Stimulated activated CD8-positive, alpha-beta memory T cell treated with anti-CD3 and anti-CD28 coated beads, Interleukin-4, amount 100 ng/mL, for 48 hours (primary cell): ENCODE data around the gene SLC24A5.

ENCODE experiments used
- DNase-seq: peaks from one replicate; pipeline ENCODE4 v3.0.0-alpha.2; 2020

SLC24A5 gene

DNA sequence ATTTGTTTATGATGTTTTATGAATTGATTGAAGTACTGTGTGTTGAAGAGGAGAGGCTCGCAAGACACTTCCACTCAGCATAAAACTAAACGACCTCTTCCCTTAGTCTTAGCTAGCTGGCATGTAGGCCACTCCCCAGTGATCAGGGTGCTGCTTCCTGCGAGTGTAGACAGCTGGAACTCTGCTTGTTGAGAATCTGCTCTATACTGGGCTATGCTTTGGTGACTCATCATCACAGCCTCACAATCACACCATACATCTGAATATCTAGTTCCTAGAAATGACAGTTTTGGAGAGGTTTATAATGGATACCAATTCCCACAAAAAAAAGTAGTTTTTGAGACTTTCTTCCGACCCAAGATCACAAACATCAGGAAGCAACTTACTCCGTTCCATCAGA is 1.5 kb upstream of the SLC24A5 start:
- DNase-seq = no peak

DNA sequence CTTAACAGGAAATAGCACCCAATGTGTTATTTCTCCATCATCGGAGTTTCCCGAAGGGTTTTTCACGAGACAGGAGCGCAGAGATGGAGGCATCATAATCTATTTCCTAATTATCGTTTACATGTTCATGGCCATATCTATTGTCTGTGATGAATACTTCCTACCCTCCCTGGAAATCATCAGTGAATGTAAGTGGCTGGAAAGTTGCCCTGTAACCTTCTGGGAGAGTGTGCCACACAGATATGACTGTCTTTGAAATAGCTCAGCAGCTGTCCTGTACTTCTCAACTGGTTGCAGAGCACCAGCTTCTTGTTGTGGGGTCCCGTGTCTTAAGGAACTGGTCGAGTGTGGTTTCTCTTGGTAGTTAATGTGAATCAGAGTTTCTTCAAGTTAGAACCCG is 1.1 kb downstream of the SLC24A5 start:
- DNase-seq = no peak

DNA sequence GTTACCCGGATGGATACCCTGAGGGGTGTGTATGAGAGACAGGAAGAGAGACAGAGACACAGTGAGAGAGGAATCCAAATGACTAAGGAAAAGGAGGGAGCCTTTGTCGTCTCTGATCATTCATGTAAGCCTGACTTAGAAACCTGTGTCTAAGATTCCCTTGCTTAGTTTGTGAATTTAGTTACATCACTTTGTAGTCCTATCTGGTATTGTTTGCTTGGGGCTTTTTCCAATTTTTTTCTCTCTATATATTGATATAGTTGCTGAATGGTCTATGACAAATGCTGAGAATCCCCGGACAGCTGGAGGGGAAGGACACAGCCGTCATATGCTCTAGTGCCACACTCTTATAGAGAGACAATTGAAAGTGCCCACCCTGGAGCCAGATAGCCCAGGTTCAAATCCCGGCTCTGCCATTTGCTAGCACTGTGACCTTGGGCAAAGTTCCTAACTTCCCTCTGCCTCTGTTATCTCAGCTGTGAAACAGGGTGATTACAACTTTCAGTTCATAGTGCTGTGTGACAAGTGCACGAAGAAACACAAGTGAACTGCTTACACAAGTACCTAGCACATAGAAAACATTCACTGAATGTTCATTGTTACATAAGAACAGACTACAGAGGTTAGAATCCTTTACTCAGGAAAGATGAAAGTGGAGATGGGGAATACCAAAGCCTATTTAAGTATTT is 6.0 kb downstream of the SLC24A5 start:
- no peak for DNase-seq

DNA sequence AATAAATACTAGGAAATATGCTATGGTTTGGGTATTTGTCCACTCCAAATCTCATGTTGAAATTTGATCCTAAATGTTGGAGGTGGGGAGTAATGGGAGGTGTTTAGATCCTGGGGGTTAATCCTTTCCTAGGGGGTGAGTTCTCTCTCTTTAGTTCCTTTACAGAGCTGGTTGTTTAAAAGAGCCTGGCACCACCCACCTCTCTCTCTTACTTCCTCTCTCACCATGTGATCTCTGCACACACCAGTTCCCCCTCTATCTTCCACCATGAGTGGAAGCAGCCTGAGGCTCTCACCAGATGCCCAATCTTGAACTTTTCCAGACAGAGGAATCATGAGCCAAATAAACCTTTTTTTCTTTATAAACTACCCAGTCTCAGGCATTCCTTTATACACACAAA is 10.5 kb downstream of the SLC24A5 start:
- DNase-seq = no peak

DNA sequence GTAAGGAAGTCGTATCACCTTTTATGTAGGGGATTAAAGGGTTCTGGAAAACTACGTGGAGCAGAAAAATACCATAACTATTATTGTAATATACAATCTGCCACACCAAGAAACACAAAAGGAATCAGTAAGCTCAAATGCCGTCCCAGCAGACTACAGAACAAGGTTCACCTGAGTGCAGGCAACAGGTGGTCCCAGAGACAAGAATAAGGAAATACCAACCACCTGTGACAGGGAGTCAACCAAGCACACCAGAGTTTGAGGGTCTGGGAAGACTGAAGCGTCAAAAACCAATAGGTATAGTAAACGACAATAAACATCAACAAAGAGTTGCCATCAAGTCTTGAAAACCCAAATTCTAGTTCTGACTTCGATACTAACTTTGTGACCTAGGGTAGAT is 12.1 kb downstream of the SLC24A5 start:
- DNase-seq = no peak

DNA sequence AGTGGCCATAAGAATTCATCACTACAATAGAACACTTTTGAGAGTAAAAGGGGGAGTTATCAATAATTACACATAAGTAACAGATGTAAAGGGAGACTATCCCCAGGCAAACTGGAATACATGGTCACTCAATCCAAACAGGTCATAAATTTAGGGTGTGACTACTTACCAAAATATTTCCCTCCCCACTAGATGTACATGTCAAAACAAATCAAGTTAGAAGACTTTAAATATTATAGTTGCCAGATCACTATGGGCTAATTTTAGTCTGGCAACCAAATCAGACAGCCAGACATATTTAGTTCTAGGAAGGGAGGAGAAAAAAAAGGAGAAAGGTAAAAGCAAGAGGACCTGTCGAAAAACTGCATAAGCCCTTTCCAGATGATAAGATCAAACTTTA is 23.1 kb downstream of the SLC24A5 start:
- no peak for DNase-seq

DNA sequence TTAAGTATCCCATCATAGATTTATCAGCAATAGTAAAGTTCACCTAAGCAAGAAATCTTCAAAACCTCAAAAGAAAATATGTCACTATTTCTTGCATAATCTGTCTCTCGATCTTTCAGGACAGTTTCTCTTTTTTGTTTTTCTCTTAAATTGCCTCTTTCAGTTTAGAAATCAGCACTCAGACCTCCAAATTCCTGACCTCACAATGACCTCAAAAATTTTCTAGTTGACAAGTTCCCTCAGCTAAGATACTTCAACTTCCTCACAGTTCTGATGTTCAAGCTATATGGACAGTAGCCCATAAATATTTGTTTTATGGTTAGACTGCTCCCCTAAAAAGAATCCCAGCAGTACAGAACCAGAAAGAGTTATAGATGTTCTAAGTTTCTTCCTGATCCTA is 24.1 kb downstream of the SLC24A5 start:
- DNase-seq = no peak

DNA sequence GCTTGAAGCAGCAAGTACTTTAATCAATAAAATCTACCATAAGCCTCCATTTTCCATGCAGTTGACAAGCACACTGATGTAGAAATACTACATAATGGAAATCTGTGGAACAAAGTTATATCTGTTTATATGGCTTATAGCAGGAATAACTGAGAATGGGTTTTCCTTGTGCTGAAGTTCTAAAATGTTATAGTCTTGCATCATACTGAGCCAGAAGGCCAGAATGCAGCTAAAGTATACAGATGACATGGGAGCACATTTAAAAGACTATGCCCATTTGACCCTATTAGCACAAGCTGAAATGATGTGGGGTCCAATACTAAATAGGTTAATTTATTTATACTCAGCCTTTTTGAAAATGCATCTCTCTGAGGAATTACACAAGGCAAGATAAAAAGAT is 25.1 kb downstream of the SLC24A5 start:
- DNase-seq = no peak

DNA sequence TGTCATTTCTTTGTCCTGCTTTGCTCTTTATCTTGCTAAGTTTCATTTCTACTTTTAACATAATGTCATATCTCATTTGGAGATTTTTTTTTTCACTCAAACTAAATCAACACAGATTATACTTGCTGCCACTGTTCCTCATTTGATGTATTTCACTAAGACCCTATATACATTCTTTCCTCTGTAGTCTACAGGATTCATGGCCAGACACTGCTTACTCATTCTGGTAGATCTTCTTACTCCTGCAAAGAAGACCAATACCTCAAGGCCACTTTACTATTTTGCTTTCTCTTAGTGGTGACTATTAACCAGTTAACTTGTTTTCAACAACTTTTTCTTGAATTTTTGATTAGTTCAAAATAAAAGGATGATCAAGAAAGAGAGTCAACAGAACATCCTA is 26.6 kb downstream of the SLC24A5 start:
- no peak for DNase-seq

DNA sequence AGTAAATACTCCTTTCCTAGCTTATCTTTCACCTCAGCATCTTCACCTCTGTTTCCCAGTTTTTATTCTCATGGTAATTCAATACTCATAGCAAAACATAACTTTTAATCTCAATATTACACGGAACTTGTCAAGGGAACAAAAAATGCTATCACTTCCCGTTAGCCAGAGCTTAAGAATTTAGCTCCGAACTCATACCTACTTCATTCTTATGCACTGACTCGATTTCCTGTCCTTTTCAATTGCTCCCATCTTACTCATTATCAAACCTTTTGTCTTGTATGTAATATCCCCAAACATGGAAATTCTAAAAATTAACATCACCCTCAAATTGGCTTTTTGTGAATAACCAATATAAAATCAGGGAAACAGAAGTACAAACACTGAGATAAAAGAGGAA is 29.1 kb downstream of the SLC24A5 start:
- DNase-seq = no peak

DNA sequence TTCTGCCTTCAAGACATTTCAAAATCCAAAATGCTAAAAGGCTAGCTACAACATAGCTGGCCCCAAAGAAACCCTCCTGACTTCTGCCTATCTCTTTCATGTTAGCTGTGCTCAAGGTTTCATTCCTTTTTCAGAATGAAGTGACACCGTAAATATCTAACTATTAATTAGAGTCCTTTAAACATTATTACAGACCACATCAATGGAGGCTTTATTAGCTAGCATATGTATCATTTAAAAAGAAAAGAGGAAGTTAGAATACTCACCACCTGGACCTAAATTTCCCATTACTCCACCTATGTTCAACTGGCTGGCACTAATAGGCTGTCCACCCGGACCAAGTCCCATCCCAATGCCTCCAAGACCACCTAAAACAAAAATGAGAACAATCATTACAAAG is 32.7 kb downstream of the SLC24A5 start:
- DNase-seq = no peak

DNA sequence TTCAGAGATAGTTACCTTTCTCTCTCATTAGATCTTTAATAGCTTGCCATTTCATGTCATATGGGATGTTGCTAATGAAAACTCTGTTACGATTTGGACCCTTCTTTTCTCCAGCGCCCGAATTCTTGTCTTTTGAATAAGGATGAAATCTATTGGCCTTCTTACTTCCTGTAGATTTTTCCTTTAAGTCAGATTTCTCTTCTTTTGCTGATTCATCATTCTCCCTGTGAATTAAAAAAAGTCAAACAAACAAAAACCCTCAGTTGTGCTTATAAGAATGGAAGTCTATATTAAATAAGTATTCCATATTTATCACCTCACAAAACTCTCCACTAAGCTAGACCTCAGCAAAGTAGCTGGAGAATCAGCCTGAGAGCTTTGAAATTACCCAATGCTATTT is 47.8 kb downstream of the SLC24A5 start:
- no peak for DNase-seq

DNA sequence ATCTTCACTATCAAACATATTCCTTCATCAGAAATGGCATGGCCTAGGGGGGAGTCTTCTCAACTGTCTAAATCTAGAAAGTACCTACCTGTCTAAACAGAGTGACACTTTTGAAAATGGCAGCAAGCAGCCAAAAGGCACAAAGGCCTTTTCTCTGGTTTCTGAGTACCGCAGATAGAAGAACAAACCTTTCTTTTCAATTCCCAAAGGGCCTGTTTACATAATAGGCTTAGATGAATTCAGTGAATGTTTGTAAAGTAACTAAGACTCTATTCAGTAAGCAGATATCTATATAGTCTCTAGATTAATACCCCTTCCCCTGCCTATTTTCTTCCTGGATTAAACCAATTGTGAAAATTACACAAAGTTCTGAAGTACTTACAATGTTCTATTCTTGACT is 50.2 kb downstream of the SLC24A5 start:
- no peak for DNase-seq

DNA sequence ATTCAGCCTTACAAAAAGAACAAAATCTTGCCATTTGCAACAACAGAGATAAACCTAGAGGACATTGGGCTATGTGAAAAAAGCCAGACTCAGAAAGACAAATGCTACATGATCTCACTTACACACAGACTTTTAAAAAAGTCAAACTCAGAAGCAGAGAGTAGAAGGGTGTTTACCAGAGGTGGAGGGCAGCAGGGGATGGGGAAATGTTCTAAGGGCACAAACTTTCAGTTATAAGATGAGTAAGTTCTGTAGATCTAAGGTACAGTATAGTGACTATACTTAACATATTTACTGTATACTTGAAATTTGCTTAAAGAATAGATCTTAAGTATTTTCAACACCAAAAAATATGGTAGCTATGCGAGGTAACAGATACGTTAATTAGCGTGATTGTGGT is 54.3 kb downstream of the SLC24A5 start:
- DNase-seq = no peak

DNA sequence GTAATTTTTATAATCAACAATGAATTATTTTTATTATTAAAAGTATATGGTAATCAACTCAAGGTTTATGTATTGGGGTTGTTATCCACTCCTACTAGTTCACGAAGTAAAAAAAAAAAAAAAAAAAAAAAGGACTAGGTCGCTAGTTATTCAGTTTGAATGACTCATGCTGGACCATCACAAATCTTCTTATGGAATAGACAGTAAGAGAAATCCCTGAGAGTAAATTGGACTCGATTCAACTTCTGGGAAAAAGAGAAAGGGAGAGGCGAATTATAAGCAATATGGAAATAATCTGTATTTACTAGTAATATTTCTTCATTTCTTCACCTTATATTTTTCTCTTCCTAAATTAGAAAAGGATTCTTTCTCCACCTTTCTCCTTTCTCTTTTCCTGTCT is 55.3 kb downstream of the SLC24A5 start:
- DNase-seq = no peak

DNA sequence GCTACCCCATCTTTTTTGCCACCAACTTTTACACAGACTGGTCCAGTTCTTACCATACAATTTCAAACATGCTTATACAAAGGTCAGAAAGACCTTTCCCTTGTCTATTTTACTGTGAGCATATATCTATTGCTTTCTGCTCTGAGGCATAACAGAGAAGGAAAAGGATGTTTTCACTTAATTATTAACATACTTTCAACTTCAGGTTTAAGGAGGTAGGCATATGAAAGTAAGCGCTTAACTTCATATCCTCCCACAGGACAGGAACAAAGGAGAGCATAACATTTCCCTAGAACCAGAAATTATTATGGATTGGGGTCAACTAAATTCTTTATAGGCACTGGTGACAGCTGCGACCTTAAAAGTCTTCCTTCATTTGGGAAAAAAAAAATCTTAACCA is 56.2 kb downstream of the SLC24A5 start:
- no peak for DNase-seq

DNA sequence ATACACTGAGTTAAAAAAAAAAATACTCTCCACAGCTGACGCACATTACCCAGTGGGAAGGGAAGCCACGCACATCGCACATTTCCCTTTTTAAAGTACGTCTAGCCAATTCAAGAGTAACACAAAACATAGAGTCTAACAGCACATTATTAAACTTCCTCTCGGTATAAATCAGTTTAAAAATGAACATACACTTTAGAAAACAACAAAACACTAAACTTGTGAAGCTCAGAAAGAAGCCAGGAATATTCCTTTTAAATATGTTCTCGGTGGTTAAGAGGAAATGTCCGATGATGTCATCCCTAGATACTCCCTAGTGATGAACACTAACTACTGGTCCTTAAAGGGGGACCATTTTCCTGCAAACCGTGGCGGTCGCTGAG is 56.6 kb downstream of the SLC24A5 start:
- no peak for DNase-seq

DNA sequence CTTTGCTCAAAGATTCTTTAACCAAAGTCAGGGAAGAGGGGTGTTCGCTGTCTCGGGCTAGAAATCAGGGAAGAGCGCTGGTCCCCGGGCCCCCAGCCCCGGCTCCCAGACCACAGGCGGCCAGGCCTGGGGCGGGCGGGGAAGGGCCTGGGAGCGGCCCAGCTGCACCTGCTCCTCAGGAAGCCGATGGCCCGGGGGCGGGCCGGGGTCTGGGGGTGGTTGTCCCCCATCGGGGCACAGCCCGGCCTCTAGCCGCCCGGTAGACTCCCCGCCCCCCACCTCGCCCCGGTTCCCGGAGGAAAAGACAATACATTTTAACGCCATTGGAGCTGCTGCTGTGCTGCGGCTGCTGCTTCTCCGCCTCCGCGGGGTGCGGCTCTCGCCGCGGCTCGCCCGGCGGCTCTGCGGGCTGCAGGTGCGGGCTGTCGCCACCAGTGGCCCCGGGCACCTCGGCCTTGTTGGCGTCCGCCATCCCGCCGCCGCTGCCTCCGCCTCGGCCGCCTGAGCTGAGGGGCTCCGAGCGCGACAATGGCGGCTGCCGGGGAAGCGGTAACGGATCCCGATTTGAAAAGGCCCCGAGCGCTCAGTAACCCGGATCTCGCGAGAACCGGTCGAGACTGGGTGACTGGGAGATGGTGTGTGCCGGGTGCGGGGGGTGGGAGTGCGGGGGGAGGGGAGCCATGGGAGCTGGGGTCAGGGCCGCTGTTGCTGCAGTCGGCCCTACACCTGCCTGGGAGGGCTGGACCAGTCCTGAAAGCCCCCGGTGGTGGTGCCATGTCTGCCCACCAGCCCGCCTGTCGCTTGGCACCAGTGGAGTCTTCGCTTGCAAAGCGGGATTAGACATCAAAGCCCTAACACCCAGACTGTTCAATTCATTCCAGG is 57.2 kb downstream of the SLC24A5 start, which contains the start of gene MYEF2:
Gene MYEF2 (minus strand): TSS at position 530 of the 882 bp plus-strand sequence. CDS start 58 bp downstream, at position 472.
- DNase-seq = peak; percentile 82

DNA sequence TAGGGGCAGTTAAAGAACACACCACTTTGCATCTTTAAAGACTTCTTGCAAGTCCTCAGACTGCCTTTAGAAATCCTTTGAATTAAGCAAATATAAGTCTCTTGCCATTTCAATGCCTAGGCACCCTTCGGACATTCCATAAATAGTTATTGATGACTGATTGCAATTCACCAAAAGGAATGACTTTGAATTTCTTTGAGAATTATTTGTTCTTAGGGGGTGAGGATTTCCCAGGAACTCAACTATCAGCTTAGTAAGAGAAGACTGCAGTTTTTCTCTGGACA is 57.8 kb downstream of the SLC24A5 start:
- DNase-seq = no peak

DNA sequence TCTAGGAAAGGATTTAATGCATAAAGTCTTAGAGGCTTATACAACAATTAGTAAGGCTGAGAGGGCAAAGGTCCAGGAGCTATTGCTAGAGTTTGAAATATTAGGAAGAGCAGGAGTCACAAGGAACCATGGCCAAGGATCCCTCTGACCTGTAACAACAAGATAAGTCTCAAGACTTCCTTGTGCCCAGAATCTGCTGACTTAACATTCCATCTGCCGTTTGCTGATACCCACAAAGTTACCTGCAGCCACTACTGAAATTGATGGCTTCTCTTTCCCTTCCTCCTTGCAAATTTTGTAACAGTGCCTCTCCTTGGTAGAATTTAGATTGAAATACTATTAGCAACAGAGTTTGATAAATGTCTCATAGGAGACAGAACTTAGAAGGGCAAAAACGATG is 62.0 kb downstream of the SLC24A5 start:
- DNase-seq = no peak

DNA sequence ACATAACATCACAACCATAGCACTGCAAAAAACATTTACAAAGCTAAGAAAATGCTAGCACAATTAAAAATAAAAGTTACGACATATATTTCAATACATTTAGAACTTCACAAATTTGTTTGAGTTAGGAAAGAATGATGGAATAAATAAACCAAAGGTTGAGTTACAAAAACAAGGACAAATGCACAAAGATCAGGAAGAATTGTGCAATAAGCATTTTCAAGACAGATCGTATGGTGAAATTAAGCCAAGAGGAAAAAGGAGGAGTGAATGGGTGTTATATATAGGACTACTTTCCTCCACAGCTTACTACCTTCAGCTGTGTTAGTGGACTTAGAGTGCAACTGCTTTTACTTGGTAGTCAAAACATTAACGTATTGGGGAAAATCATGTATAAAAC is 64.7 kb downstream of the SLC24A5 start:
- no peak for DNase-seq

DNA sequence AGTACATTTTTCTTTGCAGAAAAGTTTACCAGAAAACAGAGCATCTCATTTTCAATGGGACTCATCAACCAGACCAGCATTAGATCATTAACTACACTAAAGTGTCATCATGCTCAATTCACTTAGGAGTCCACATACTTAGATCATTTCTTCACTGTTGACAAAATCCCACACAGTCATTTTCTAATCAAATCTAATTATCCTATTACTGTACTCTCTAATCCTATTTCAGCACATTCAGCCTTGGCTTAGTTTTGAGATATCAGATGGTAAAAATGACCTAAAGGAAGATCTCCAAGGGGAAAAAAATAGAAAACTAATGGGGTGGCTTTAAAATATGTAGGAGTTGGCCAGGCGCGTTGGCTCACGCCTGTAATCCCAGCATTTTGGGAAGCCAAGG is 65.5 kb downstream of the SLC24A5 start:
- no peak for DNase-seq

DNA sequence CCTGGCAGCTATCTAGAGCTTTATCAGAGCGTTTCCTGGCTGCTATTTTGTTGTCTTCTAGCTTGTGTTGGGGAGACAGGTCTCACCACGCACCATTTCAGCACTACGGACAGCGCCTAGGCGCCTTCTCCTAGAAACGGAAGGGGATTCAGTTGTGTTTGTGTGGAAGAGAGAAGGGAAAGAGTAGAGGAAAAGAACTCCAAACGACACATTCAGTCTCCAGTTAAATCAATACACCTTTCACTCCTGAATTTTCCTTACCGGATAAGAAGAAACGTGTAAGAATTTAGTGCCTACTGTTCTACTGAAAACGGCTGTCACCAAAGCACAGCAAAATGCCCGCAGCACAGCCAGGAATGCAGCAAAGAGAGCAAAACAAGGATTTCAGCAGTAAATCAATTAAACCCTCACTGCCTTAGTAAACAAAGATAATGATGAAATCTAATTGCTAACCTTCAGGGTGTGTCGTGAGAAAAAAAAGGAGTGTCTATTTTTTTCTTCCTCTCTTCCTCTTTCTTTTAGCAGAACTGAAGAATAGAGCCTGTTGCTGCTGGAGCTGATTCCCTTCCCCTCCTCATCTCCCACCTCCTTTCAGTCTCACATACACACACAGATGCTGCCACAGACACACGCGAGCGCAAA is 70.3 kb downstream of the SLC24A5 start:
- peak; percentile 69 for DNase-seq

DNA sequence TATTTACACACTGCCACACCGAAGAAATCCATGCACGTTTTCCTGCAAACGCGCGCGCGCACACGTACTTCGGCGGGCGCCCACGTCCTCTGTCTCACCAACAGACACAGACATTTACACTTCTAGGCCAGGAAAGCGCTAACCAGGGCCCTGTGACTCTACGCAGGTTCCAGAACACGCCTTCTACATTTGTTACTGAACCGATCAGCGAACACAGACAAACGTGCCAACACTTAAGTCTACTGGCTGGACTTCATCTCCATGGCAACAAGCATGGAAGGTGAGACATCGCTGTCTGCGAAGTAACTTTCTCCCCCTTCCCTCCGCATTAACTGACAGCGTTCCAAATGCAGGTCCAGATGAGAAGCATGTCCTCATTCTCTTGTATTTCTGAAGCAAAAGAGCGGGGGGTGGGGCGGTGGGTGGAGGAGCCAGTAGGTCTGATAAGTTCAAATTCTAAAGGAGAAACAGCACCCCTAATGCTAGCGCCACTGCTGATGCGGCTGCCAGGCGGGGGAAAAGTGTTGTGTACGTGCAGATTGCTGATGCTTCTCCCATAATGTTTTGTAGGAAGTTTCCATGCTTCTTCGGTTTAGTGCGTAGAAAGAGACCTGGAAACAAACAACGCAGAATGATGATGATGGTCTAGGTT is 70.9 kb downstream of the SLC24A5 start, which contains the start of gene CTXN2:
Gene CTXN2 (plus strand): TSS at position 92 of the 652 bp plus-strand sequence. CDS start 9,636 bp downstream, outside the sequence.
- no peak for DNase-seq
